Smooth muscle cell (in vitro differentiated cells): ENCODE measurements around the gene DYSF. TPM values are rescaled to one million over a fixed set of nuclear protein-coding genes. Genes with fewer than 3 reads are reported as not detected.

Experiments
- DNase-seq: peaks from one replicate; lab custom pipeline; 2025; ENCODE audit not compliant: unreplicated experiment; lab: John Stamatoyannopoulos, UW
- H2AFZ ChIP-seq: fragments of 200-600 bp; sonication (generic); 2 replicates; pipeline ENCODE4 v1.6.0; 2016; ENCODE audit warnings: antibody characterized with exemption, low read depth, mild to moderate bottlenecking
- H3F3A ChIP-seq: fragments of 200-600 bp; sonication (generic); 2 replicates; pipeline ENCODE4 v1.6.0; 2017; ENCODE audit warnings: antibody characterized with exemption, low read depth
- H3K27ac ChIP-seq: fragments of 200-600 bp; sonication (generic); 2 replicates; pipeline ENCODE4 v1.5.1; 2016; ENCODE audit warnings: low read depth, mild to moderate bottlenecking
- H3K27me3 ChIP-seq: fragments of 200-600 bp; sonication (generic); 2 replicates; pipeline ENCODE4 v1.6.1; 2016; ENCODE audit warnings: low read depth, mild to moderate bottlenecking
- H3K36me3 ChIP-seq: fragments of 200-600 bp; sonication (generic); 2 replicates; pipeline ENCODE4 v1.5.1; 2016; ENCODE audit warnings: low read depth
- H3K4me1 ChIP-seq: fragments of 200-600 bp; sonication (generic); 2 replicates; pipeline ENCODE4 v1.5.1; 2016; ENCODE audit warnings: low read depth
- H3K4me2 ChIP-seq: fragments of 200-600 bp; sonication (generic); 2 replicates; pipeline ENCODE4 v1.6.0; 2016; ENCODE audit warnings: mild to moderate bottlenecking
- H3K4me3 ChIP-seq: fragments of 200-600 bp; sonication (generic); 2 replicates; pipeline ENCODE4 v1.5.1; 2016; ENCODE audit warnings: mild to moderate bottlenecking
- H3K79me2 ChIP-seq: fragments of 200-600 bp; sonication (generic); 2 replicates; pipeline ENCODE4 v1.6.0; 2016; ENCODE audit warnings: low read depth, mild to moderate bottlenecking
- H3K9ac ChIP-seq: fragments of 200-600 bp; sonication (generic); 2 replicates; pipeline ENCODE4 v1.6.0; 2016; ENCODE audit warnings: low read depth
- H3K9me3 ChIP-seq: fragments of 200-600 bp; sonication (generic); replicated peaks from 2 replicates; pipeline ENCODE4 v1.5.1; 2016; ENCODE audit warnings: low read depth
- H4K20me1 ChIP-seq: fragments of 200-600 bp; sonication (generic); 2 replicates; pipeline ENCODE4 v1.6.0; 2016; ENCODE audit warnings: low read depth
- CTCF ChIP-seq: fragments of 200-600 bp; sonication (generic); IDR thresholded peaks from 2 replicates; pipeline ENCODE4 v1.5.1; 2017; ENCODE audit warnings: borderline replicate concordance, mild to moderate bottlenecking, antibody characterized with exemption; ENCODE audit not compliant: insufficient read depth, poor library complexity, severe bottlenecking
- WGBS: methylation state at CpG from one replicate; pipeline ENCODE4 v1.1.7; 2016; ENCODE audit warnings: low lambda C conversion rate; 5-methylcytosine and 5-hydroxymethylcytosine counted together
- polyA plus RNA-seq: library from polyadenylated mRNA; unstranded; fragments of >200 nt; fragmentation: Nextera tagmentation; extraction: Ambion mirVana; gene quantifications from 2 replicates; pipeline ENCODE4 v1.2.1, GENCODE V29; 2016
- total RNA-seq: library from RNA; depleted of rRNA; stranded (reverse); fragments of >200 nt; gene quantifications from 2 replicates; pipeline ENCODE4 v1.2.3, GENCODE V29; 2014

Gene DYSF
- total and polyA plus RNA-seq, 2 experiments from 2014 or later: 0.64 to 1.6 TPM

GRCh38 chr2:71613953-71614925 lies 160.9 kb downstream of the DYSF start:
- DNase-seq: no peak
- no peak for TF ChIP-seq CTCF
- H3K4me2 ChIP-seq: no peak overlapping the region

GRCh38 chr2:71614976-71615766 lies 161.8 kb downstream of the DYSF start:
- no peak overlapping the region for H3K27ac ChIP-seq
- H3K27me3 ChIP-seq: no peaks in the 10 kb centered on the region
- H3K4me3 ChIP-seq: no peak overlapping the region
- H2AFZ ChIP-seq: peak overlapping the region; percentile 8
- no peaks in the 10 kb centered on the region for H3K4me1 ChIP-seq
- H3K79me2 ChIP-seq: no peaks in the 10 kb centered on the region
- DNase-seq: no peak
- H4K20me1 ChIP-seq: no peaks in the 10 kb centered on the region
- no peaks in the 10 kb centered on the region for H3K9me3 ChIP-seq
- H3K9ac ChIP-seq: no peak overlapping the region
- no peak overlapping the region for H3K4me2 ChIP-seq
- TF ChIP-seq CTCF: no peak
- 54% methylated on average over 9 of the region's 9 CpGs for WGBS
- H3K36me3 ChIP-seq: no peaks in the 10 kb centered on the region
- H3F3A ChIP-seq: no peaks in the 10 kb centered on the region

More at GRCh38 chr2:71613953-71614925, 160.9 kb downstream of the DYSF start:
- Histone ChIP-seq H3K4me3 (no peak overlapping the region), H3K36me3 (no peaks in the 10 kb centered on the region), H3F3A (no peaks in the 10 kb centered on the region), H4K20me1 (no peaks in the 10 kb centered on the region), H2AFZ (no peak overlapping the region), H3K79me2 (no peaks in the 10 kb centered on the region), H3K27ac (no peak overlapping the region), H3K27me3 (no peaks in the 10 kb centered on the region), H3K9me3 (no peaks in the 10 kb centered on the region), H3K4me1 (no peaks in the 10 kb centered on the region), H3K9ac (no peak overlapping the region)
- WGBS: 94% methylated on average over 8 of the region's 8 CpGs

- Histone ChIP-seq H3K4me2 (no peak overlapping the region), H2AFZ (no peak overlapping the region), H3K9ac (no peak overlapping the region), H3K9me3 (no peaks in the 10 kb centered on the region), H3K27ac (no peak overlapping the region), H3F3A (no peaks in the 10 kb centered on the region), H3K36me3 (no peaks in the 10 kb centered on the region), H4K20me1 (no peaks in the 10 kb centered on the region), H3K4me1 (no peaks in the 10 kb centered on the region), H3K4me3 (no peak overlapping the region), H3K27me3 (no peaks in the 10 kb centered on the region), H3K79me2 (no peaks in the 10 kb centered on the region)
- 91% methylated on average over 13 of the region's 13 CpGs for WGBS
- no peak for TF ChIP-seq CTCF
- no peak for DNase-seq
These were observed 162.7 kb downstream of the DYSF start for GRCh38 chr2:71615767-71616730.
